LNCAP (cell line): ENCODE results near the gene COPS4.

Experiments used
- CTCF ChIP-seq: fragments of 450-650 bp; IDR thresholded peaks from 2 replicates; pipeline ENCODE4 v1.5.1; 2017; ENCODE audit warnings: mild to moderate bottlenecking

Gene COPS4

GRCh38 chr4:83034630-83035494 is at the start of gene COPS4:
Gene COPS4, plus strand, starts transcription at chr4:83035183. Its CDS starts 42 bp downstream, at chr4:83035225.
- TF ChIP-seq CTCF = peak; percentile 39; the same call in 1 of the 2 replicates

- no peak for TF ChIP-seq CTCF
These were observed 46.6 kb upstream of the COPS4 start for GRCh38 chr4:82988323-82988832.

GRCh38 chr4:82989575-82990429 is 45.2 kb upstream of the COPS4 start:
- no peak for TF ChIP-seq CTCF

- TF ChIP-seq CTCF = no peak
These were observed 40.1 kb upstream of the COPS4 start for GRCh38 chr4:82994834-82995233.

- TF ChIP-seq CTCF = no peak
These were observed 36.1 kb upstream of the COPS4 start for GRCh38 chr4:82998898-82999297.

- no peak for TF ChIP-seq CTCF
These were observed 32.7 kb upstream of the COPS4 start for GRCh38 chr4:83002329-83002728.

- TF ChIP-seq CTCF = no peak
These were observed 25.5 kb upstream of the COPS4 start for GRCh38 chr4:83009529-83009928.
